ENCODE results near the gene PDZD4. TPM values are rescaled to one million over a fixed set of nuclear protein-coding genes. Genes with fewer than 3 reads are reported as not detected.

PDZD4 gene
- total and polyA plus RNA-seq, 9 of the 15 experiments (the other 6 are each of a cell fraction or from before 2014, with no cell fraction given) = 0.05 to 0.38 (median 0.07) TPM; not detected in 5

- TF ChIP-seq TAF9B (IDR thresholded peaks at IDR 0.05; ENCODE audit: partially characterized antibody) = peak; percentile 79
- TF ChIP-seq MEF2D (tag; conservative IDR thresholded peaks at IDR 0.05; ENCODE audit: low read depth) = no peak
- TF ChIP-seq, protein P1, sequence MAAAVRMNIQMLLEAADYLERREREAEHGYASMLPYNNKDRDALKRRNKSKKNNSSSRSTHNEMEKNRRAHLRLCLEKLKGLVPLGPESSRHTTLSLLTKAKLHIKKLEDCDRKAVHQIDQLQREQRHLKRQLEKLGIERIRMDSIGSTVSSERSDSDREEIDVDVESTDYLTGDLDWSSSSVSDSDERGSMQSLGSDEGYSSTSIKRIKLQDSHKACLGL (CRISPR knock-in tag; IDR thresholded peaks at IDR 0.05; ENCODE audit: borderline replicate concordance, poor library complexity, severe bottlenecking) = no peak
- TF ChIP-seq TEAD4 (IDR thresholded peaks at IDR 0.05; ENCODE audit: low read length) = peak; percentile 95
- no peak for TF ChIP-seq TEAD4 (CRISPR knock-in tag; IDR thresholded peaks at IDR 0.05; ENCODE audit: borderline replicate concordance)
- no peak for TF ChIP-seq E2F4 (CRISPR knock-in tag; IDR thresholded peaks at IDR 0.05; ENCODE audit: low read depth)
- no peak for TF ChIP-seq RBM14 (IDR thresholded peaks at IDR 0.05; ENCODE audit: borderline replicate concordance, insufficient read depth, low read depth, low read length)
- TF ChIP-seq ZBTB7A (IDR thresholded peaks at IDR 0.05; ENCODE audit: borderline replicate concordance, control insufficient read depth, low read depth, low read length) = 0 out of 2 replicates have a peak, but pooled peaks have one; percentile 17
- TF ChIP-seq STAT5A (IDR thresholded peaks at IDR 0.05; ENCODE audit: borderline replicate concordance, low read length) = peak; percentile 84
- TF ChIP-seq, protein P2, sequence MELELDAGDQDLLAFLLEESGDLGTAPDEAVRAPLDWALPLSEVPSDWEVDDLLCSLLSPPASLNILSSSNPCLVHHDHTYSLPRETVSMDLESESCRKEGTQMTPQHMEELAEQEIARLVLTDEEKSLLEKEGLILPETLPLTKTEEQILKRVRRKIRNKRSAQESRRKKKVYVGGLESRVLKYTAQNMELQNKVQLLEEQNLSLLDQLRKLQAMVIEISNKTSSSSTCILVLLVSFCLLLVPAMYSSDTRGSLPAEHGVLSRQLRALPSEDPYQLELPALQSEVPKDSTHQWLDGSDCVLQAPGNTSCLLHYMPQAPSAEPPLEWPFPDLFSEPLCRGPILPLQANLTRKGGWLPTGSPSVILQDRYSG (tag; conservative IDR thresholded peaks at IDR 0.05; ENCODE audit: low read depth) = no peak
- TF ChIP-seq, protein P3, sequence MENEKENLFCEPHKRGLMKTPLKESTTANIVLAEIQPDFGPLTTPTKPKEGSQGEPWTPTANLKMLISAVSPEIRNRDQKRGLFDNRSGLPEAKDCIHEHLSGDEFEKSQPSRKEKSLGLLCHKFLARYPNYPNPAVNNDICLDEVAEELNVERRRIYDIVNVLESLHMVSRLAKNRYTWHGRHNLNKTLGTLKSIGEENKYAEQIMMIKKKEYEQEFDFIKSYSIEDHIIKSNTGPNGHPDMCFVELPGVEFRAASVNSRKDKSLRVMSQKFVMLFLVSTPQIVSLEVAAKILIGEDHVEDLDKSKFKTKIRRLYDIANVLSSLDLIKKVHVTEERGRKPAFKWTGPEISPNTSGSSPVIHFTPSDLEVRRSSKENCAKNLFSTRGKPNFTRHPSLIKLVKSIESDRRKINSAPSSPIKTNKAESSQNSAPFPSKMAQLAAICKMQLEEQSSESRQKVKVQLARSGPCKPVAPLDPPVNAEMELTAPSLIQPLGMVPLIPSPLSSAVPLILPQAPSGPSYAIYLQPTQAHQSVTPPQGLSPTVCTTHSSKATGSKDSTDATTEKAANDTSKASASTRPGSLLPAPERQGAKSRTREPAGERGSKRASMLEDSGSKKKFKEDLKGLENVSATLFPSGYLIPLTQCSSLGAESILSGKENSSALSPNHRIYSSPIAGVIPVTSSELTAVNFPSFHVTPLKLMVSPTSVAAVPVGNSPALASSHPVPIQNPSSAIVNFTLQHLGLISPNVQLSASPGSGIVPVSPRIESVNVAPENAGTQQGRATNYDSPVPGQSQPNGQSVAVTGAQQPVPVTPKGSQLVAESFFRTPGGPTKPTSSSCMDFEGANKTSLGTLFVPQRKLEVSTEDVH (IDR thresholded peaks at IDR 0.05; ENCODE audit: low read depth, partially characterized antibody) = no peak
- peak; percentile 98 for TF ChIP-seq NR2C1 (IDR thresholded peaks at IDR 0.05)
- TF ChIP-seq NR2C1 (tag; IDR thresholded peaks at IDR 0.05) = peak; percentile 98
- no peak for TF ChIP-seq CTBP1 (IDR thresholded peaks at IDR 0.05; ENCODE audit: borderline replicate concordance)
- TF ChIP-seq NR3C1 (CRISPR knock-in tag; IDR thresholded peaks at IDR 0.05) = no peak
- TF ChIP-seq ZNF551 (CRISPR knock-in tag; IDR thresholded peaks at IDR 0.05) = no peak
- TF ChIP-seq CCAR2 (IDR thresholded peaks at IDR 0.05; ENCODE audit: low read depth, low read length) = no peak
- 0 out of 2 replicates have a peak, but pooled peaks have one; percentile 63 for TF ChIP-seq EHMT2 (IDR thresholded peaks at IDR 0.05)
- TF ChIP-seq MEF2A (IDR thresholded peaks at IDR 0.05; ENCODE audit: control insufficient read depth, low read depth, low read length) = no peak
- no peak for TF ChIP-seq CBX1 (IDR thresholded peaks at IDR 0.05; ENCODE audit: low read depth)
- no peak for TF ChIP-seq SNIP1 (IDR thresholded peaks at IDR 0.05; ENCODE audit: low read depth)
- no peak for TF ChIP-seq SIX5 (IDR thresholded peaks at IDR 0.05; ENCODE audit: borderline replicate concordance in 1 of 2, insufficient read depth in 1 of 2, low read depth in 1 of 2, low read length in 2 of 2)
- TF ChIP-seq ZNF274 (IDR thresholded peaks at IDR 0.05; ENCODE audit: borderline replicate concordance, low read depth, low read length) = no peak
- TF ChIP-seq FOXP1 (CRISPR knock-in tag; IDR thresholded peaks at IDR 0.05) = no peak
These were observed 23.0 kb upstream of the PDZD4 start (continued) for GRCh38 chrX:153853180-153853901.

All from K562 (cell line).